SU-DHL-6 (cell line): ENCODE data around the gene SPATA9.

Source experiments
- H2AFZ ChIP-seq: fragments of 200-600 bp; sonication (generic); 2 replicates; pipeline ENCODE4 v1.6.1; 2014; ENCODE audit warnings: low read depth, mild to moderate bottlenecking, moderate library complexity, mixed read lengths, antibody characterized with exemption, low read length; ENCODE audit not compliant: severe bottlenecking
- H3F3A ChIP-seq: fragments of 200-600 bp; shearing (Covaris generic); 2 replicates; pipeline ENCODE4 v1.6.0; 2016; ENCODE audit warnings: antibody characterized with exemption, mild to moderate bottlenecking; ENCODE audit not compliant: insufficient read depth
- H3K27ac ChIP-seq: fragments of 200-600 bp; sonication (generic); 2 replicates; pipeline ENCODE4 v1.5.1; 2016; ENCODE audit warnings: low read depth, mild to moderate bottlenecking, low read length, moderate library complexity, mixed read lengths
- H3K27me3 ChIP-seq: fragments of 200-600 bp; sonication (generic), shearing (Covaris generic); 2 replicates; pipeline ENCODE4 v1.6.0; 2014; ENCODE audit warnings: mild to moderate bottlenecking, low read length
- H3K36me3 ChIP-seq: fragments of 200-600 bp; sonication (generic); 2 replicates; pipeline ENCODE4 v1.6.1; 2014; ENCODE audit warnings: mild to moderate bottlenecking, low read length, mixed read lengths
- H3K4me2 ChIP-seq: fragments of 300-600, 200-600 bp; shearing (Covaris generic), sonication (generic); 2 replicates; pipeline ENCODE4 v1.6.0; 2014; ENCODE audit warnings: low read length, low read depth, mild to moderate bottlenecking; ENCODE audit not compliant: poor library complexity, severe bottlenecking
- H3K4me3 ChIP-seq: fragments of 200-600 bp; sonication (generic); 2 replicates; pipeline ENCODE4 v1.5.1; 2014; ENCODE audit warnings: antibody characterized with exemption, low read length, mild to moderate bottlenecking, mixed read lengths; ENCODE audit not compliant: insufficient read depth, poor library complexity, severe bottlenecking
- H3K79me2 ChIP-seq: fragments of 200-600 bp; sonication (generic); 2 replicates; pipeline ENCODE4 v1.6.1; 2014; ENCODE audit warnings: mild to moderate bottlenecking, low read length, moderate library complexity; ENCODE audit not compliant: insufficient read depth
- H3K9ac ChIP-seq: fragments of 200-600 bp; sonication (generic); 2 replicates; pipeline ENCODE4 v1.7.0; 2014; ENCODE audit warnings: mild to moderate bottlenecking, low read length
- H3K9me2 ChIP-seq: fragments of 200-600 bp; sonication (generic); replicated peaks from 2 replicates; pipeline ENCODE4 v1.6.1; 2014; ENCODE audit warnings: low read length; ENCODE audit not compliant: insufficient read depth
- H3K9me3 ChIP-seq: fragments of 200-600 bp; sonication (generic); 2 replicates; pipeline ENCODE4 v1.6.1; 2014; ENCODE audit warnings: low read length, mixed read lengths; ENCODE audit not compliant: insufficient read depth
- H4K20me1 ChIP-seq: fragments of 200-600 bp; sonication (generic); 2 replicates; pipeline ENCODE4 v1.6.1; 2014; ENCODE audit warnings: low read depth, mild to moderate bottlenecking, antibody characterized with exemption, low read length, moderate library complexity, mixed read lengths
- EZH2phosphoT487 ChIP-seq: fragments of 200-600 bp; sonication (generic), shearing (Covaris generic); conservative IDR thresholded peaks from 2 replicates; pipeline ENCODE4 v1.6.1; 2018; ENCODE audit warnings: mild to moderate bottlenecking, antibody characterized with exemption, low read length, moderate library complexity, mixed read lengths
- TF ChIP-seq, protein P1 (sequence below): fragments of 200-600 bp; sonication (generic); IDR thresholded peaks from one replicate; pipeline ENCODE4 v1.5.1; 2017; ENCODE audit warnings: antibody characterized with exemption, mild to moderate bottlenecking, low read length, moderate library complexity; ENCODE audit not compliant: insufficient read depth, poor library complexity, severe bottlenecking

Gene SPATA9

DNA sequence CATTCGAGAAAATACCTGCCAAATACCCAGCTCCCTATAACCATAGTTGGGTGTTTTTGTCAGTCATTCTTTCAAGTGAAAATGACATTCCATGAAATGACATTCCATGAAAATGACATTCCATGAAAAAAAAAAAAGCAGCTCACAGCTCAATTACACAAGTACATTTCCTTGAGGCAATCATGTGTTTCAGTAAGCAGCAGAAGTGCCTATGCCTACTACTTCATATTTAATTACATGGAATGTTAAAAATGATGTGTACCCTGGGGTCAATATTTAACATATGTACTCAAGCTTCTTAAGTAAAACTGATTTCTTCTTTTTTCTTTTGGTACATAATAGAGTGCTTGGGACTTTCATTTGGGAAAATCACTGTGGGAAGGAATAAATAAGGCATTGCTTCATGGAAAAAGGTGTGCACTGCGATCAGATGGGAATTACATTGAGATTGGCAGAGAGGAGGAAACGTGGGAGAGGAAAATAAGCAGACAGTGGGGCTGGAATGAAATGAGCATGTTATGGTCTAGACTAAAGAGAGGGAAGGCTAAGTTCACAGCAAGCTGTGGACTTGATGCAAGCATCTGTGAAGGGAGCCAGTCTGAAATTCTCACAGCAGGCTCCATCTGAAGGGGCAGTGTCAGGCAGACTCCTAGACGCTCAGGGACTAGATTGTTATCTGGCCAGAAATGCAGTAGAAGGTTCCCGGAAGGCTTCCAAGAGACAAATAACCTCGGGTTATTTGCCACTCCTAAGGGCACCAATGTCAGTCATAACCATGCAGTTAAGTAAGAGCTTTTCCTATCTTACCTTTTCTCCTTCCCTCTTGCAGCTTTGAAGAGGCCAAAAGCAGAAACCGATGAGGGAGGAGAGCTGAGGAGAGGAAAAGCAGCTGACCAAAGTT lies 15.2 kb upstream of the SPATA9 start:
- no peaks in the 10 kb centered on the region for H3K79me2 ChIP-seq
- TF ChIP-seq, protein P1, sequence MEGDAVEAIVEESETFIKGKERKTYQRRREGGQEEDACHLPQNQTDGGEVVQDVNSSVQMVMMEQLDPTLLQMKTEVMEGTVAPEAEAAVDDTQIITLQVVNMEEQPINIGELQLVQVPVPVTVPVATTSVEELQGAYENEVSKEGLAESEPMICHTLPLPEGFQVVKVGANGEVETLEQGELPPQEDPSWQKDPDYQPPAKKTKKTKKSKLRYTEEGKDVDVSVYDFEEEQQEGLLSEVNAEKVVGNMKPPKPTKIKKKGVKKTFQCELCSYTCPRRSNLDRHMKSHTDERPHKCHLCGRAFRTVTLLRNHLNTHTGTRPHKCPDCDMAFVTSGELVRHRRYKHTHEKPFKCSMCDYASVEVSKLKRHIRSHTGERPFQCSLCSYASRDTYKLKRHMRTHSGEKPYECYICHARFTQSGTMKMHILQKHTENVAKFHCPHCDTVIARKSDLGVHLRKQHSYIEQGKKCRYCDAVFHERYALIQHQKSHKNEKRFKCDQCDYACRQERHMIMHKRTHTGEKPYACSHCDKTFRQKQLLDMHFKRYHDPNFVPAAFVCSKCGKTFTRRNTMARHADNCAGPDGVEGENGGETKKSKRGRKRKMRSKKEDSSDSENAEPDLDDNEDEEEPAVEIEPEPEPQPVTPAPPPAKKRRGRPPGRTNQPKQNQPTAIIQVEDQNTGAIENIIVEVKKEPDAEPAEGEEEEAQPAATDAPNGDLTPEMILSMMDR, result no peak
- no peak for TF ChIP-seq EZH2phosphoT487
- H3K9ac ChIP-seq, result no peak overlapping the region
- no peak overlapping the region for H3K4me2 ChIP-seq
- H3K27ac ChIP-seq, result no peak overlapping the region
- H3K36me3 ChIP-seq, result no peaks in the 10 kb centered on the region
- no peaks in the 10 kb centered on the region for H3K9me3 ChIP-seq
- no peaks in the 10 kb centered on the region for H4K20me1 ChIP-seq
- H3K27me3 ChIP-seq, result no peaks in the 10 kb centered on the region
- no peaks in the 10 kb centered on the region for H3F3A ChIP-seq
- no peak overlapping the region for H3K4me3 ChIP-seq
- H2AFZ ChIP-seq, result no peak overlapping the region
- H3K9me2 ChIP-seq, result no peaks in the 10 kb centered on the region

DNA sequence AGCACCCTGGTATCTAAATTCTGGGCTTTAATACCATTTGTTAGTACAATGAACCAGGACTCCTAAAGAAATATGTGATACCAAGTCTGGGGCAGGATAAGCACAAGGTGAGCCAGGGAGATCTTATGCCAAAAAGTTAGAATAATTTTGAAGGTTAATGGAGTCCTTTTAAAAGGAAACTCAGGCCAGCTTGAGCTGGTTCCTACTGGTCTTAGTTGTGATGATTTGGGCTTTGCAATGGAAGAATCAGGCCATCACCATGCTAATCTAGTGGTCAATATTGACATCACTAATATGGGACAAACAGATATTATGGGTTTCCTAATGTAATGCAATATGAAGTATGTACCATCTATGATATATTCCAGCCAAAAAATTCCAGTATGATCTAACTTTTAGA lies 7.5 kb upstream of the SPATA9 start:
- H3K27ac ChIP-seq, result no peak overlapping the region
- no peaks in the 10 kb centered on the region for H3K79me2 ChIP-seq
- TF ChIP-seq EZH2phosphoT487, result no peak
- TF ChIP-seq, protein P1, result no peak
- no peaks in the 10 kb centered on the region for H3K36me3 ChIP-seq
- no peaks in the 10 kb centered on the region for H3K27me3 ChIP-seq
- H3K4me2 ChIP-seq, result no peak overlapping the region
- no peaks in the 10 kb centered on the region for H3K9me2 ChIP-seq
- H4K20me1 ChIP-seq, result no peaks in the 10 kb centered on the region
- H3K9ac ChIP-seq, result no peak overlapping the region
- H3K9me3 ChIP-seq, result no peaks in the 10 kb centered on the region
- H3K4me3 ChIP-seq, result no peak overlapping the region
- H2AFZ ChIP-seq, result no peak overlapping the region
- H3F3A ChIP-seq, result no peaks in the 10 kb centered on the region

DNA sequence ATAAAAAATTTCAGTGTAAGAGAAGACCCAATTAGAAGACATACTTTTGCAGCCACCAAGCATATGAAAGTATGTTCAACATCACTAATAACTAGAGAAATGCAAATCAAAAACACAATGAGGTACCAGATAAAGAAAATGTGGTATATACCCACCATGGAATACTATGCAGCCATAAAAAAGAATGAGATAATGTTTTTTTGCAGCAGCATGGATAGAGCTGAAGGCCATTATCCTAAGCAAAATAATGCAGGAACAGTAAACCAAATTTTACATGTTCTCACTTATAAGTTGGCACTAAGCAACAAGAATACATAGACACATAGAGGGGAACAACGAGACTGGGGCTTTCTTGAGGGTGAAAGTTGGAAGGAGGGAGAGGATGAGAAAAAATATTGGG lies 6.9 kb upstream of the SPATA9 start:
- Histone ChIP-seq H3K4me2 (no peak overlapping the region), H3K4me3 (no peak overlapping the region), H3K9me2 (no peaks in the 10 kb centered on the region), H3F3A (no peaks in the 10 kb centered on the region), H4K20me1 (no peaks in the 10 kb centered on the region), H3K27ac (no peak overlapping the region), H3K79me2 (no peaks in the 10 kb centered on the region), H3K9ac (no peak overlapping the region), H2AFZ (no peak overlapping the region), H3K36me3 (no peaks in the 10 kb centered on the region), H3K9me3 (no peaks in the 10 kb centered on the region), H3K27me3 (no peaks in the 10 kb centered on the region)
- TF ChIP-seq, protein P1, result no peak
- TF ChIP-seq EZH2phosphoT487, result no peak
